Dermis microvascular lymphatic vessel endothelial cell (primary cell): ENCODE measurements around the gene VCAN. TPM values are rescaled to one million over a fixed set of nuclear protein-coding genes. Genes with fewer than 3 reads are reported as not detected.
A peak's percentile ranks its signal among the peaks of the same experiment; 100 is the strongest.

ENCODE experiments used
- DNase-seq, 2 donors: peaks; one replicate each; pipeline versions ENCODE4 v3.0.0 to v3.0.0-alpha.2; 2010; ENCODE audit warnings: low read depth in 2 of 2
- total RNA-seq: library from RNA; depleted of rRNA; stranded (reverse); fragments of >200 nt; gene quantifications from 2 replicates; pipeline ENCODE4 v1.2.1, GENCODE V29; 2014

The VCAN gene
- total RNA-seq, 1 donor from 2014 or later: 0.51 TPM

DNA sequence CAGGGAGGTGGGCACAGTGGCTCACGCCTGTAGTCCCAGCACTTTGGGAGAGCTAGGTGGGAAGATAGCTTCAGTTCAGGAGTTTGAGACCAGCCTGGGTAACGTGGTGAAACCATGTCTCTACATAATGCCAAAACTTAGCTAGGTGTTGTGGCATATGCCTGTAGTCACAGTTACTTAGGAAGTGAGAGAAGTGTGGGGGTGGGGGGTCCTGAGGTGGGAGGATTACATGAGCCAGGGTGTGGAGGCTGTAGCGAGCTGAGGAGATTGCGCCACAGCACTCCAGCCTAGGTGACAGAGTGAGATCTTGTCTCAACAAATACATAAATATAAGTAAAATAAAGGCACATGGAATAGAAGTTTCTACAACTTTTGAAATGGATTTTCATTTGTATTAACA lies 23.1 kb downstream of the VCAN start:
- DNase-seq: no peak

DNA sequence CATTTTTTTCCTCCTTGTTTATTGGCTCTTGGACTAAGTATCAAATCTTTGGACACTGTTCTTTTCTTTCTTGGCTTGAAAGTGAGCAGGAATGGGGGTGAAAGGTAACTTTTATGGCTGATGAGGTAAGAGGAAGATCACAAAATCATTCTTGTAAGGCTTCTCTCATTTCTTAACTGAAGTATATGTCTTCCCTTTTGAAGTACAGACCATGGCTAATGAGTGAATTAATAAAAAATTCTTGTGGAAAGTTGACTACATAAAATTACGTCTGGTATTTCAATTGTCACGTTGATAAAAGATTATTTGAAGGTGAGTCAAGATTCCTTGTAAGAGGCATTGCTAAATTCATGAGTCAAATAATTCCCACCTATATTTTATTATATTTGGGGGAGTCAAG lies 25.1 kb downstream of the VCAN start:
- DNase-seq: no peak

DNA sequence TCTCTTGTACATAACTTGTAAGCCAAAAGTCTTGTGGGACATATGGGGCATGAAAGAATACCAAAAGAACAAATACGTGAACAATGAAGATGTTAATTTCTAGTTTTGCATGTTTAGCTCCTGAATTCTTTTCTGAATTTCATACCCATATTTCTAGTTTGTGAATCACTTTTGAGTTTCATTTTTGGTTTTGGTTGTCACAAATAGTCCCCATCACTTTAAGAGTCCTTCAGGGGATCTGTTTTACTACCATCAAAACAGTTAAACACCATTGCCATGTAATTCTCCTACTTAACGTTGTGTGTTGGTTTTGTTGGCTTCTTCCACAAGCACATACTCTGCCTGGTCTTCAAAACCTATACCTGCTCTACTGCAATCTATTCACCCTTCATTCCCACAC lies 27.0 kb downstream of the VCAN start:
- no peak for DNase-seq

- no peak for DNase-seq
Measured at GRCh38 chr5:83503662-83504061, 32.1 kb downstream of the VCAN start.

DNA sequence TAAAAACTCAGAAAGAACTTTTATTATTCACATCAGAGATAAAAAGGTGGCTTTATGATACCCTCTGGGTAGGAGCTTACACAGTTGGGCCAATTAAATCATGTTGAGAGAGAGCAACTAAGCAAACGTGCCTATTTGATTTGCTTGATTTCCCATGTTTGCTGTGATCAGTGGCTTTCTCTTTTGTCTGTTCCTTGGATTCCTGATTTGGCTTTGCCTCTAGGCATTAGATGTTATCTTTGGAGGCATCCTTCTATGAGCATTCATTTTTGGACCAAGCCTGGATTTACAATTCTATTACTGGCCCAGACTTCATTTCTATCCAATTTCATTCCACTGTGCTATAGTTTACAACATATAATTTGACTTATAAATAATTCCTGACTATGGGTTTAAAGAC lies 35.9 kb downstream of the VCAN start:
- DNase-seq: no peak

GRCh38 chr5:83509540-83509939 lies 38.0 kb downstream of the VCAN start:
- DNase-seq: peak in 1 of 2 donors; percentile 90

DNA sequence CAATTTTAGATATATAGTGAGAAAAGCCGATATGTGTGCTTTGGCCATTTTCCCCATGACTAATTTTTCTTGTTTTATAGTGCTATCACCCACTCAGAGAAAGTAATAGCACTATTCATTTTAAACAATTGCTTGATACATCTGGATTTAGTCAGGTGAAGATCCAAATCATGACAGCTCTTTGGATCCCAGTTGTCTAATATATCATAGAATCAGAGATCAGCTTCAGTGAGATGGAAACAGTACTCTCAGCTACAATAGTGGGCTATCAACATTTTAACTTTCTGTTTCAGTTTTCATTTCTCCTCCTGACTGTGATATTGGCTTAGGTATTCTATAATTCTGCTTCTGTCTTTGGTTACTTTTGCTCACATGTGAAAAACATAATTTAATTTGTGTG lies 38.7 kb downstream of the VCAN start:
- no peak for DNase-seq

- DNase-seq: no peak
Measured at GRCh38 chr5:83512061-83512745, 40.7 kb downstream of the VCAN start.

GRCh38 chr5:83513081-83513480 lies 41.5 kb downstream of the VCAN start:
- DNase-seq: no peak

DNA sequence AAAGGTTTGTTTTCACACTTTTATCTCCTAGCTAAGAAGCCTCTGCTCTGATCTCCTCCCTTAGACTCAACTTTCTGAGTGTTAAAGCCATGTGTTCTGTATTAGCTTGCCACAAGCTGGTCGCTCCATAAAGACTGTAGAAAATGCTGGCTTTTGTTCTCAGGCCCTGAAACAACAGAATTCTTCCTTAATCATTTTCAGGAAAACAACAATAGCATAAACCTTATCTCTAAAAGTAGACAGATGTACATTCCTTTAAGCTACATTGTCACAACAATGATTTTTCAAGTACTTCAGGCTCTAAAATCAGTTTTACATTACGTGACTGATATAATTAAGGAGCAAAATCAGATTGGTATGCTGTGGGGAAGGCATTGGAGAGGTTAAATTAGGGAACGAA lies 41.9 kb downstream of the VCAN start:
- DNase-seq: no peak

GRCh38 chr5:83516377-83516776 lies 44.8 kb downstream of the VCAN start:
- DNase-seq: no peak

DNA sequence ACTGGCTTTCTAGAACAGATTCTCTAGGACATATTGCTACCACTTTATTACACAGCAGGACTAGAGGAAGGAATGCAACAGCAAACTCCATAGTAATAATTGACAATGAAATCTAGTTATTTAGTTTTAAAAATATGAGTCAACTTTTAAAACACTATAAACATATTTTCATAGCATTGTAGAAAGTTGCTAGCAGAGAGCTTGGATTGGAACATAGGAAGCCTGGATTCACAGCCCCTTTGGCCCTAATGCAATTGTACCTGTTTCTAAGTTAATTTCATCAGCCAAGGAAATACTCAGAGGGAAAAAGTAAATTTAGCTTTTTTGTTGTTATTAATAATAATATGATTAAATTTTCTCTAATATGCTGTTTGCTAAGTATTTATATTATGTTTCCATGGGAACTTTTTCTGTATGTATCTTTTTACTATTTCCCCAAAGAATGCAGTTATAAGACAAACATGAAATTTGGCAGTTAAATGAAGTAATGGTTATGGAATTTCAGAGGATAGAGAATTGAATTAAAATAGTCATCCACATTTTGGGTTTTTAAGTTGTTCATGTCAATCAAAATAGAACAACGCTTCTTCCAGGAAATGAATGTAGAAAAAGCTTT lies 45.6 kb downstream of the VCAN start:
- DNase-seq: no peak

DNA sequence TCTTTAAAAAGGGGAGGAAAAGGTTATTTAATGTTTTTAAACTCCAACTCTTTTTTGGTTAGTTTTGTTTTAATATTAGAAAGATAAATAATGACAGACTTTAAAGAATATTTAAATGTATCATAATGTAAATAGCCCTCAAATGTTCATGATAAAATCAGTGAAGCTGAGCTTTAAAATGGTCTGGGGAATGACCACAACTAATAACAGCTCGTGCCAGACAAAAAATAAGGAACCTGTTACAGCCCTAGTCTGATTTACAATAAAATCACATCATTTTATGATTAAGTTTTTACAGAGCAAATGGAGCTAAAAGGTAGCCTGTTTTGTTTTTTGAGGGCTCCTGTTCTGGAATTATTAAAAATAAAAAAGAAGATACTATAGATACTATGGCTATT lies 46.1 kb downstream of the VCAN start:
- no peak for DNase-seq

DNA sequence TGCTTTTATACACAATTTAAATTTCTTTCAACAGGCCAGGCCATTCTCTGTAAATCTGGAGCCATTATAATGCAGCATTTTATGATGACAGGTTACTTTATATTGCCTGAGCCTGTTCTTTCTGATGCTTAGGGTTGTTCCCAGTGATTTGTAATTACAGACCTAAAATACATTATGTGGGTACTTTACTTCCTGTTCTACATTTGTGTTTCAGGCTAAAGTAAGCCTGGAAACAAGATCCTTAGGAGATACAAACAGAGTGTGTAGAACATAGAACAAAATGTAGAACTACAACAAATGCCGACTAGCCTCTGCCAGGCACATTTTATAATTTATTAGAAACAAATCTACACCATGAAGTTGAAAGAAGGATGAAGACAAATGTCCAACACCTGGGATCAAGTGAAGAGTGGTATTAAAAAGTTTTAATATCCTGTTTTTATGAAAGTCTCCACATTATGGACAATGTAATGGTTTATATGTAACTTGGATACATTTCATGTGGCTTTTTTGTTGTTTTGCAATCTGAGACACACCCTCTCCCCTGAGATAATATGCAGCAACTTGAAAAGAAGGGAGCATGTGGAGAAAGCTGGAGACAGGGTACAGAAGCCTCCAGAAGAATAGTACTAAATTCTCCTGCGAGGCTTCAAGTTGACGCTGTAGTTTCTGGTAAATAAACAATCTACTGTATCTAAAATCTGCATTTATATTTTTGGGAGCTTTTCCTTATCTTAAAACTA lies 46.9 kb downstream of the VCAN start:
- no peak for DNase-seq

DNA sequence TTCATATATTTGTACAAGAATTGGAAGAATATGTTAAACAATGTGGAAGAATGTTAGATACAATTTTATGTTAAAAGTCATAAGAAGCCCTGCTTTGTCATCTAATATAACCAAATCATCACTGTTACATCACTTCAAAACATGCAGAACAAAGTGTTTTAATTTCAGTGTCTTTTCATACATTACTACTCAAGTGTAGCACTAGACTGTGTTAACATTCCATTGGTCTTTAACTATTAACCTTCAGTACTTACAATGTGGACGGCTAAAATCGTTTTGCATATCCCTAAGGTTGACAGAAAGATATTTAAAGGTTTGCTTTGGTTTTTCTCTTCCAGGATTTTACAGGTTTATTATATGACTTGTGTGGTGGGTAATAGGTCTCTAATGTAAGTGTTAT lies 50.9 kb downstream of the VCAN start:
- DNase-seq: no peak

DNA sequence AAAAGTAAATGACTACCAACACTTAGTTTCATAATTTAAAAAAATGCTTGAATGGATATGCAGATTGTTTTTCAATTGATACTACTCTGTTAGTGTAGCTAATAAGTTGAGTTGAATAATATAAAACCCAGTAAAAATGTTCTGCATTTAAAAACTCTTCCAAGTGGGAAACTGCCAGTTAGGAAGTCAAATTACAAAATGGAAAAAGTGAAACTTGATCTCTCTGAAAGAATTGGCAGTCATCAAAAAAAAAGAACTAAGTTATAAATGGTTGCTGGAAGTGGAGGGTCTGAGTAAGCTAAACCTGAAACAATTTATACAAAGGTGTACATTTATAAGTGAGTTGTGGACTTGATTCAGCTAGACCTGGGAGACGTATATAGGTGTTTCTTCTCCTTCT lies 52.4 kb downstream of the VCAN start:
- DNase-seq: no peak

DNA sequence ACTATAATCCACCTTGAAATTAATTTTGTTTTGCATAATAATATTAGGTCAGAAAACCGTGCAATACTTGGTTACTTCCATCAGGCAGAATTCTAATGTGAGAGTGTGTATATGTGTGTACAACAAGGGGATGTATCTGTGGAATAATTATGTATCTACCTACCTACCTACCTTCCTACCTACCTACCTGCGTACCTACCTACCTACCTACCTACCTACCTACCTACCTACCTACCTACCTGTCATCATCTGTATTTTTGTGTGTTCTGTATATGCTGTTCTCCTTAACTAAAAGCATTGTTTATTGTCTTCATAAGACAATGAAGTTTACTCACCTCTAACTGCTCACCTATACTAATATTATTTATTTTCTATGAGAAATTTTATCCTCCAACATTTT lies 52.8 kb downstream of the VCAN start:
- DNase-seq: no peak

GRCh38 chr5:83524991-83525390 lies 53.4 kb downstream of the VCAN start:
- DNase-seq: no peak

DNA sequence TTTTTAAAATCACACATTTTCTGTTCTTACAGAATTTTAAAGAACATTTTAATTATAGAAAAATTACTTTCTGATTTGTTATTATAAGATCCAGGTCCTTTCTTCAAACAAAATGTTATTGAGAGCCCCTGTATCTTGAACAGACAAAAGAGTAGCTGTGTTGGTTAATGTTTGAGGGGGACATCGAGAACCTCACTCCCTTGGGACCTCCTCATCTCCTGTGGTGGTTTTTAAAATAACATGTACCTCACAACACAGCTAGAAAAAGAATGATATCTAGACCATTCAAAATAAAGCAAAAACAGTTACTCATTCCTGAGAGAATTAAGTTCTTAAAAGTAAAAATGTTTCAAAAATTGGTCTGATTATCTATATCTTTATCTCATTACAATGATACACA lies 54.7 kb downstream of the VCAN start:
- DNase-seq: no peak

DNA sequence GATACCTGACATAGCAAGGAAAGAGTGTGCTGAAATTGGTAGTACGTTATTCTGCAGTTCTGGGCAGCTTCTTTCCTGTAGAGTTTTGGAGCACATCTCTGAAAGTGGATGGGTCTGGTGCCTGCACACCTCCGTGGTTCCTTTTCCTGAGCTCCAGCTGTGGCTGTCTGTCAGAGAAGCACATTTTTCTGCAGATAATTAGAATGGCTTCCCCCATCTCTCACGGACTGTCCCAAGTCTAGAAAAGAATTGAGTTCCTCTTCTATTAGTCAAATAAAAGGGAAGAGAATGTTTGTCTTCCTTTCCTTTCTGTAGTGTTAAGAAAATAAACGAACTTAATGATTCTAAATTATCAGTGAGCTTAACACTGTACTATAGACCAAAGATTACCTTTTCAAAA lies 55.7 kb downstream of the VCAN start:
- DNase-seq: no peak

DNA sequence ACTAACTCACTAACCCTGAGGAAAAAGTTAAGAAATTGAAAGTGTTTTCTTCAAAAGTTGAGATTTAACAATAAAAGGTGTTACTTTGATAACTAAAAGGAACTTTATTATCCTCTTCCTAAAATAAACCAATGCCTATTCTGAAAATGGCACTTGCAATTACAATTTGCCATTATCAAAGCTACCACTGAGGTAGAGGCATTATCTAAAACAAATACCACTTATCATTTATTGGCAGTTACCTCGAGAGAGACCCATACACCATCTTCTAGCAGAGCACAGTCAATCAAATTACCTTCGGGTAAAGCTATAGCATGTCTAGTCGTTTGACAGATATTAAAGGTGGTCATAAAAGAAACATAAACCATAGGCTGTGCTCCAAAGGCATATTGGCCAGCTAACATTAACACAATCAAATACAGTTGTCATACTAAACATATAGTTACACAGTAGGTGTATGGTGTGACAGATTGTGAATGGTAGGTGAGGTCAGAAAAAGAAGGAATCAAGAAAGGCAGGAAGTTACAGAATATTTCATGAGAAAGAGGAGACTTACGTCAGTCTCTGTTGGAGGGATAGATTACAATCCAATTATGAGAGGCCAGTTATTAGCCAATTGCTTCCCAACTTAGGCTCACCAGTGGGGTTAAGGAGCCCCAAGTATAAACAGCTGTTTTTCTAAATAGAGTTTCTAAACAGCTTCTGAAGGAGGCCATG lies 56.3 kb downstream of the VCAN start:
- no peak for DNase-seq

GRCh38 chr5:83528439-83528769 lies 56.9 kb downstream of the VCAN start:
- DNase-seq: no peak

DNA sequence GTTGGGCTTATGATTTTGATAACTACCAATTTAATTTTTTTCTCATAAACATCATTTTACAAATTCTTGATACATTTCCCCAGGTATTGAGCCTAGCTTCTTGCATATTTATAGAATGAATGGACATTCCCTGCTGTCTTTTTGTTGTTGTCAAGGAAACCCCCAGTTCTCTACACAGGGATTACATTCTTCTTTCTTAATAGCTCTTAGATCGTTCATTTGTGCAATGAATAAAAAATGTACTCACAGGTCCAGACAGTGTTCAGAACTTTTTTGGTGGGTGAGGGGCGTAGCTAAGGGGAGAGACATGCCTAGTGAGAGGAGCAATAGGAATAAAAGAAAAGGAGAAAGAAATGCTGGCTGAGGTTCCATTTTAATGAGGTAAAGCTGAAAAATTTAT lies 58.6 kb downstream of the VCAN start:
- no peak for DNase-seq
